A204.1 (cell line): ENCODE data around the gene GNG4.
"Not testable (repeated sequence)": the region's sequence is repeated elsewhere in the genome, so short reads cannot be mapped to it uniquely, and the experiment has no call there.

Experiments used
- FAIRE-seq: peaks from 2 replicates; lab custom pipeline; 2012; peaks lifted over from hg19 to GRCh38; lab: Jason Lieb, UNC

The GNG4 gene

DNA sequence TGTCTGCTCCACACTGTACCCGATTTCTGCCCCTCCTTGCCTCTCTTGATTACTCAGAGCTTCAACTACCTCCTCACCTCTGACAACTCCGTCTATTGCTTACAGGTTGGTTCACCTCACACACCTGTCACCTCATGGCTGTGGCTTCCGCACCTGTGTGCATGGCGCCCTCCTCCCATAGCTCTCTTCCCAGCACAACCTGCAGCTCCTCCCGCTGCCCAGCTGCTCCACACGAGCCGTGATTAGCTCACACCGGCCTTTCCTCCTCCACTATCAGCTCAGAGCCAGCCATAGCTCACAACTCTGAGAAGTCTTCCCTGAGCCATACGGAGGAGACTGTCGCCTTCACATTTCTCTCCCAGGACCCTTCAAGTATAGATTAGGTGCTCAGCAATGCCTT is 67.5 kb downstream of the GNG4 start:
- FAIRE-seq = no peak

DNA sequence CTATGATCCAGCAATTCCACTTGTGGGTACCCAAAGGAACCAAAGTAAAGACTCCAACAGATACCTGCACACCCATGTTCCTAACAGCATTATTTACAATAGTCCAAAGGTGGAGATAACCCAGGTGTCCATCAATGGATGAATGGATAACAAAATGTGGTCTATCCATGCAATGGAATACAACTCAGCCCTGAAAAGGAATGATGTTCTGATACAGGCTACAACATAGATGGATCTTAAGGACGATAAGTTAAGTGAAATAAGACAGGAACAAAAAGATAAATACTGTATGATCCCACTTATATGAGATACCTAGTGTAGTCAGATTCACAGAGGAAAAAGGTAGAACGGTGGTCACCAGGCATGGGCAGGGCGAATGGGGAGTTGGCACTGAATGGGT is 69.7 kb downstream of the GNG4 start:
- no peak for FAIRE-seq

DNA sequence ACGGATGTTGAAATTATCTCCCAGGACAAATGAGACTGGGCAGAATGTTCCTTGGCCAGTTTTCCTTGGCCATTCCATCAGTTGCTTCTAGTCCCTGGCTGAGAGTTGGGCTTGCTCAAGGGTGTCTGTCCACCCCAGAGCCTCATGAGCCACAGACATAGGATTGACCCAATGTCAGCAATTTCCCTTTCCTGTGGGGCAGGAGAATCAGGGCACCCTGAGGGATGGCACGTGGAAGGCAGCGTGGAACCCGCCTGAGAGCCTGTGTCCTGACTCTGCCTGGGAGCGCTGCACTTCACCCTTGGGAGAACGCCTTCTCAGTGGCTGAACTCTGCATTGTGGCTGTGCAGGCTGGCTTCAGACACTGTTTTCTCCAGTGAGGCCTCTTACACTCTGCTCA is 74.0 kb downstream of the GNG4 start:
- no peak for FAIRE-seq

DNA sequence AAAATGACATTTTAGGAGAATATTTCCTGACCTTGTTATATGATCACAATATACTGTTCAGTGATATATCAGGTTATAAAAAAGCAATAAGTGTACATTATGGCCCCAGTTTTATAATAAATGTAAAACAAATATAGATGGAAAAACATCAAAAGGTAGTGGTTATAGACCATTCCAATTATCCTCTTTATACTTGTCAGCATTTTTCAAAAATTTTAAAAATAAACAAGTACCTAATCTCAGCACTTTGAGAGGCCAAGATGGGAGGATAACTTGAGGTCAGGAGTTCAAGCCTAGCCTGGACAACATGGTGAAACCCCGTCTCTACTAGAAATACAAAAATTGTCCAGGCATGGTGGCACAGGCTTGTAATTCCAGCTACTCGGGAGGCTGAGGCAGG is 75.7 kb downstream of the GNG4 start:
- no peak for FAIRE-seq

DNA sequence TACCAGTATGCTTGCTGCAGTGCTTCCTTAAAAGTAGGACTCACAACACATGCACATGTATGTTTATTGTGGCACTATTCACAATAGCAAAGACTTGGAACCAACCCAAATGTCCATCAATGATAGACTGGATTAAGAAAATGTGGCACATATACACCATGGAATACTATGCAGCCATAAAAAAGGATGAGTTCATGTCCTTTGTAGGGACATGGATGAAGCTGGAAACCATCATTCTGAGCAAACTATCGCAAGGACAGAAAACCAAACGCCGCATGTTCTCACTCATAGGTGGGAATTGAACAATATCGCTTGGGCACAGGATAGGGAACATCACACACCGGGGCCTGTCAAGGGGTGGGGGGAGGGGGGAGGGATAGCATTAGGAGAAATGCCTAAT is 76.6 kb downstream of the GNG4 start:
- not testable (repeated sequence) for FAIRE-seq

DNA sequence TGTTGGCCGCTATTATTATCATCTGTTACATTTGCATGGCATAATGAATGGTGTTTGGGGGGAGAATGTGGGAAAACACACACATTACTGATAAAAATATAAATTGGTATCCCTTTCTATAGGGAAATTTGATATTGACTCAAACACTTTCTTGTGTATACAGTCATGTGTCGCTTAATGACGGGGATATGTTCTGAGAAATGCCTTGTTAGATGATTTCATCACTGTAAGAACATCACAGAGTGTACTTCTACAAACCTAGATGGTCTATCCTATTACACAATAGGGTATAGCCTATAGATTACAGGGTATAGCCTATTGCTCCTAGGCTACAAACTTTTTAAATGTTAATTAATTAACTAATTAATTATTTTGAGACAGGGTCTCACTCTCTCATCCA is 78.1 kb downstream of the GNG4 start:
- no peak for FAIRE-seq

DNA sequence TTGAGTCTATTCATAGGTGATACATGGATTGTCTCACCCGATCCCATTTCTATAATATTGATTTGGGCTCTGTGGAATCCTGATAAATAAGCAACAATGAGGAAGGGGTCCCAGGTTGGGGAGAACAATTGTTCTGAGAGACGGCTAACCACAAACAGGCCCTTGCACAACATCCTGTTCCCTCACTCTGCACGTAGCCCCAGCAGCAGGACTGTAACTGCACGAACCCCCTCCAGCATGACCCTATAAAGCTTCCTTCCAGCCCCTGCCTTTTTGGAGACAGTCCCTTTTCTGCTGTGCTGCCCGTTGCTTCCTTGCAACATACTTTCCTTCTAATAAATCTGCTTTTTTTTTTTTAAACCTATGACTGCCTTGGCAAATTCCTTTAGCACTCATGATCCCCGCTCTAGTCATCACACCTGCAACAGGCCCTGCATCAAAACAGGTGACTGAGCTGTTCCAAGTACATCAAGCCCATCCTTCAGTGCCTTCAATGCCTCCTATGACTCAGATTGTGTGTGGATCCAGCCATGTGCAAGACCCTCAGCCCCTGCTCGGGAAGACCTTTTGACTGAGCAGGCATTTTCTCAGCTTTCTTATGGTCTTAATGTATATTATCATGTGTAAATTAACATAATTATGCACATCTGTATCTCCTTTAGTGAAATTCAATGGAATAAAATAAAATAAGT is 81.6 kb downstream of the GNG4 start:
- FAIRE-seq = no peak

DNA sequence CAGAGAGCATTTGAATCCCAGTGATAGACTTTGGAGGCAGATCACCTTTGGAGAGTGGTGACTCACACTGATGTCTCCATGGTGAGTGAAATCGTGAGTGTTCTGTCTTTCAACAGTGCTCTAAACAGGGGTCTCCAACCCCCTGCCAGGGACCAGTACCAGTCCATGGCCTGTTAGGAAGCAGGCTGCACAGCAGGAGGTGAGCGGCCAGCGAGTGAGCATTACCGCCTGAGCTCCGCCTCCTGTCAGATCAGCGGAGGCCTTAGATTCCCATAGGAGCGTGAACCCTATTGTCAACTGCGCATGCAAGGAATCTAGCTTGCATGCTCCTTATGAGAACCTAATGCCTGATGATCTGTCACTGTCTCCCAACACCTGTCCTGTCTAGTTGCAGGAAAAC is 83.5 kb downstream of the GNG4 start:
- no peak for FAIRE-seq

DNA sequence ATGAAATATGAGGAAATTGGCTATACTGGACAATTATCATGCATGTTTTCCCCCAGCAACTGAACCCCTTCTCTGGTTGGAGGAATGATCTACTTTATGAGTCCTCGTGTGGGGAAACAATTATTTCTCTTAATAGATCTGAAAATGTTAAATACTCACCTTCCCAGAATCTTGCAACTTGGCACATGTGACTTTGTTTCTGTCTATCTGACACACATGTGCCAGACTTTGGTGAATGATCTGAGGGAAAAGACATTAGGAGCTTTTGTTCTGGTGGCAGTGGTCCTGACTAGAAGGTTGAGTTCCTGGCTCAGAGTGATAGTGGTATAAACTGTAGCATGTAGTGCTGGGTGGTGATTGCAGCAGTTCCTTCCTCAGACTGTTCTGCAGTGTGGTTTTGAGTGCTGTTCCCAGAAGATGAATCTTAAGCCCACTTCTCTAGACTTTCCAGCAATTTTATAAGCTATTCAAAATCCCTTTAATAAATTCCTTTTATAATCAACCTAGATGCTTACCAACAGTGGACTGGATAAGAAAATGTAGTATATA is 86.0 kb downstream of the GNG4 start:
- FAIRE-seq = no peak

DNA sequence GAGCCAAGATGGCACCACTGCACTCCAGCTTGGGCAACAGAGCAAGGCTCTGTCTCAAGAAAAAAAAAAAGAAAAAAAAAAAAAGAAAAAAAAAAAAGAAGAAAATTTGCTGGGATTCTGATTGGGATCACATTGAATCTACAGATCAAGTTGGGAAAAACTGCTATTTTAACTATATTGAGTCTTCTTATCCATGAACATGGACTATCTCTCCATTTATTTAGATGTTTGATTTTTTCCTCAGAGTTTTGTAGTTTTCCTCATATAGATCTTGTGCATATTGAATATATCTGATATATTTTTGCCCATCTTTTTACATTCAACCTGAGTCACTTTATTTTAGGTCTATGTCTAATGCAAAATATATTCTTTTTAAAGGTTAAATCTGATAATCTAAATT is 87.0 kb downstream of the GNG4 start:
- FAIRE-seq = no peak

DNA sequence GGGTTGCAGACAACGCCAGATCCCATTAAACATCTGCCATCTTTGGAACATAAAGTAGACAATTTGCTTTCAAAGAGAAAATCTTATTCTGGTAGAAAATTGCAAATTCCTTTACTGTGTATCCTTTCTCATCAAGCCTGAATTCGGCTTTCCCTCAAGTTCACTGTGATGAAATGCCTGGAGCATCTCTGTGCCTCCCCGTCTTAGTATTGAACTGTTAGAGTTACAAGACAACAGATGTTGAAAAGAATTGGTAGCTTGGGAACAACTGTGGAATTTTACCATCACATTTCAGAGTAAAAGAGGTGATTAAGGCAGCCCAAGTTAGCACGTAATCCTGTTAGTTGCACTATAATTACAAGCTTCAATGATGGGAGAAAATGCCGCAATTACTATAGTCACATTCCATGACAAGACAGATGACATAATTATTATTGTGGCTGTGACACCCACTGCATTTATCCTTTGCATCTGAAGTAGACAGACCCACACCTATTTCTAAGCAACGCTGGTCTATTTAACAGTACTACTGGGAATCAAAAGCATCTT is 90.9 kb downstream of the GNG4 start:
- FAIRE-seq = no peak

DNA sequence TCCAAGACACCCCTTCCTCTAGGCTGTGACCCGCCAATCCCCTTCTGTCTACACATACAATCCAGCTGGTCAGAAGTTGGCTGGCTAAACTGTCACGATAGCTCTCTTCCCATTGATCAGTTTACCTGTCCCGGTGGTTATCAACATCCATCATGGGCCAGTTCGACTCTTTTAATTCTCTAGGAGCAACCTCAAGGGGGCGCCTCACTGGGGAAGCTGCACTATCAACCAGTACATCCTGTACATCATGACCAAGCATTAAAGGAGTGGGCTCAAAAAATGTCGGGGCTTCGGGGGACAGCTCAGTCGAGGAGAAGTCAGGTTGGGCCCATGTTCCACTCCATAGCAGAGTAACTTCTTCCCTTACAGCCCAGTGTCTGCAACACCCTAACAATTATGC is 92.1 kb downstream of the GNG4 start:
- no peak for FAIRE-seq

DNA sequence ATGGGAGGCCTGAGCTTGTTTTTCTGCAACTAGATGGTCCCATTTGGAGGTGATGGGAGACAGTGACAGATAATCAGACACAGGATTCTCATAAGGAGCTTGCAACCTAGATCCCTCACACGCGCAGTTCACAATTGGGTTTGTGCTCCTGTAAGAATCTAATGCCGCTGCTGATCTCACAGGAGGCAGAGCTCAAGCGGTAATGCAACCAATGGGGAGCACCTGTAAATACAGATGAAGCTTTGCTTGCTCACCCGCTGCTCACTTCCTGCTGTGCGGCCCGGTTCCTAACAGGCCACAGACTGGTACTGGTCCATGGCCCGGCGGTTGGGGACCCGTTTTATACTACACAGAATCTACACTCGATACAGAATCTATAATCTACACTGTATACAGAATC is 92.8 kb downstream of the GNG4 start:
- FAIRE-seq = no peak

DNA sequence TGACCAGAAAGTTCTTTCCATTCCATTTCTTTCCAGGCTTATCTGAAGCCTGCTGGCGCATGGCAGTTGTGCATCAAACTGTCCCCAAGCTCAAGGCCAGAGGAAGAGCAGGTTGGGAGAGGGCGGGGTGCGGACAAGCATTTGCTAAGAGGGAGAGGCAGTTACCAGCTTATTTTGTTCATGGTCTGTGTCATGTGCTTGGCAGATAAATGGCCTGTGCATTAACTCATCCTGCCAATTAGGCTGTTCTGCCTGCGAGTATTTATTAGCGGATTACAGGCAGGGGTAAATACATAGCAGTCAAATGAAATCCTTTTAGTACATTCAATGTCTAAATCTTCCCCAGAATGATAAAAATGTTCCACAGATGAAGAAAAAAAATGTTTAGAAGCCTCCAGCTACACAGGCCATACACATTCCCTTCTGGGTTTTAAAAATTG is 96.5 kb downstream of the GNG4 start:
- FAIRE-seq = no peak

DNA sequence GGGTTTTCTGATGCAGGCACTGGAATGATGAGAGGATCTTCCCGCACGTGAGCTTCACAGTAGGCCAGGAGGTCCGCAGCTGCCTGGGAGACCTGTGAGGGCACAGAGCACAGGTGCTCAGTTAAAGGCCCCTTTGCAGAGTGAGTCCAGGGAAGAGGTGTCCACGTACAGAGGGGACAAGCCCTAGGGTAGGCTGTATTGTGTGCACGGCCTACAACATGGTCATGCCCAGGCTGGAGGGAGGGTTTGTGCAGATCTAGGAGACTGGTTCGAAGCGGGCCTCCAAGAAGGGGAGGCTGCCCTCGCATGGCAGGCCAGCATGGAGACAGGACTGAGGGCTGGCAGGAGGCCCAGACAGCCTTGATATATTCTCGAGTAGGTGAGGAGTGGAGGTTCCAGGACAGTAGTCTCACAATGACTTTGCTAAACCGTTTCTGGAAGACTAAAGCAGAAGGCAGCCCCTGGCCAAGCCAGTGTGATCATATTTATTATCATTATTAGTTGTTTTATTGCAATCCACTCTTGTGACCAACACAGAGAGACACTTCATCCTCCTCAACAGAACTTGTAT is 97.4 kb downstream of the GNG4 start:
- no peak for FAIRE-seq

DNA sequence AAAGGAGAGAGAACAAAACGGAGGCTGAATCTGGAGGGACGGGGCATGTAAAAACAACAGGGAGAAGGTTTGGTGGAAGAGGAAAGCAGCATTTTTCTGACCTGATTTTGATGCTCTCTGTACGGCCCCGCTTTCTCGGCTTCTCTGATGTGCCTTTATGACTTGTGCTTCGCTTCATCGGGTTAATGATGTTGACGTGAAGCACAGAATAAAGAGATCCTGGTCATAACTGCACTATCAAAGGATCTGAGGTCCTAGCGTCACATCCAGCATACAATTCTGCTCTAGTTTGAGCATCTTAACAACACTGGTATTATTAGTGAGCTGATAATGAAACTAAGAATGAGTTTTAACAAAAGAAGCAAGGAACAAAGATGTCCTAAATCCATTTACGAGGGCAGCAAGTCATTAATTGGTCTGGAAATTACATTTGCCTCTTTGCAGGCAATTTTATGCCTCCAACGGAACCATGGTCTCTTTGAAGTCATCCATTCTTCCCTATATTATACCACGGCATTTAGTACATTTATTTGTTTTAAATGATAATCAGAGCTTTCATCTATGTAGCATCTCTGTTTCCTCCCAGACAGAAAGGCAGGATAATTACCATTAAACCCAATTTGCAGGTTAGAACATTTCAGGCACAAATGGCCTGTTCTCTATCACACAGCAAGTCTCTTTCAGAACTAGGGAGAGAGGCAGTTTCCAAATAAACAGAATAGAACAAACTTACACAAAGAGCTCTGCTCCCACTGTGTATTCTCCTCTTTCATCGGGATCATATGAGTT is 100.0 kb downstream of the GNG4 start:
- no peak for FAIRE-seq

DNA sequence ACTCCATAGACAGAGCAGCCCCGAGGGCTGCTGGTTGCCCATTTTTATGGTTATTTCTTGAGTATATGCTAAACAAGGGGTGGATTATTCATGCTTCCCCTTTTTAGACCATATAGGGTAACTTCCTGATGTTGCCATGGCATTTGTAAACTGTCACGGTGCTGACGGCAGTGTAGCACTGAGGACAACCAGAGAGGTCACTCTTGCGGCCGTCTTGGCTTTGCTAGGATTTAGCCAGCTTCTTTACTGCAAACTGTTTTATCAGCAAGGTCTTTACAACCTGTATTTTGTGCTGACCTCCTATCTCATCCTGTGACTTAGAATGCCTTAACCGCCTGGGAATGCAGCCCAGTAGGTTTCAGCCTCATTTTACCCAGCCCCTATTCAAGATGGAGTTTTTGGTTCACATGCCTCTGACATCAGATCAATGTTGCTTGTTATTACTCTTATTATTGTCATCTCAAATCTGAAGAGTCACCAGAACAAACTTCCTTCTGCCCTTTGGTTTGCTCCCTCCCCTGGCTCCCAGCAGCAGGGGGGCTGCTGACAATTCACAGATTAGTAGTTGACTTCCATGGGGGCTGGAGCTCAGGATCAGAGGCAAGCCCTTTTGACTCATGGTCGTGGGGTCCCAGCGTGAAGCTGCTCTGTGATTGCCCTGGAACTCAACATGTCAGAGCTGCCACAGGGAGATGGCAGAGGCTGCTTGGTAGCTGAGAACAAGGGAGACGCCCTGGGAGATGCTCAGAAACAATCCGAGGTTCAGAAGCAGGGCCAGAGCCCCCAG is 103.0 kb downstream of the GNG4 start:
- FAIRE-seq = not testable (repeated sequence)

DNA sequence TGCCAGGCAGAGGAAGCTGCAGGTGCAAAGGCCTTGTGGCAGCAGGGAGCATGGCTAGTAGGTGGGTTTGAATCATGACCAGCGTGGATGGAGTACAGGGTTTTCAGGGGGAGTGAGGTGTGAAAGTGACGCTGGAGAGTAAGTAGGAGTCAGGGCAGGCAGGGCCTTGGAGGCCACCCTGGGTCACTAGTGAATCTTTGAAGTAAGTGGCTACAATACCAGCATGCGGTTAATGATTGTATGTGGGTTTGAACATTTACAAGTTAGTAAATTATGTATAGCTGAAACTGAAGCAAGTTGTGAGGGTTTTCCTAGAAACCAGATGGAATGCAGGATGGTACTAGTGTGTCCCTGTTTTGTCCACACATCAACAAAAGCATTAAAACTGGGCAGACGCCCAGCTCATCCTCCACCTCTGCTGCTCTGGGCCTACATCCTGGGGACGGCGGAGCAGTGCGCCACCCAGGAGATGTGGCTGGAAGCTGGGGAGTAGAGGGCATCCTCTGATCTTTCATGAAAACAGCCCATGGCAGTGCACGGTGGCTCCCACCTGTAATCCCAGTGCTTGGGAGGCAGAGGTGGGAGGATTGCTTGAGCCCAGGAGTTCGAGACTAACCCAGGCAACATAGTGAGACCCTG is 104.2 kb downstream of the GNG4 start:
- no peak for FAIRE-seq

DNA sequence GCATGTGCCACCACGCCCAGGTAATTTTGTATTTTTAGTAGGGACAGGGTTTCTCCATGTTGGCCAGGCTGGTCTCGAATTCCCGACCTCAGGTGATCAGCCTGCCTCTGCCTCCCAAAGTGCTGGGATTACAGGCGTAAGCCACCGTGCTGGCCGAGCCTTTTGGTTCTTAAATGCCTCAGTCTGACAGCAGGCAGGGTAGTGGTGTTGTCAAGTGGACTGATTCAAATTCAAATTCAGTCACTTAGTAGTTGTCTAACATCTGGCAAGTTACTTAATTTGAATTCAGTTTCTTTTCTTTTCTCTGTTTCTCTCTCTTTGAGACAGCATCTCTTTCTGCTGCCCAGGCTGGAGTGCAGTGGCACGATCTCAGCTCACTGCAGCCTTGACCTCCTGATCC is 106.7 kb downstream of the GNG4 start:
- FAIRE-seq = not testable (repeated sequence)

DNA sequence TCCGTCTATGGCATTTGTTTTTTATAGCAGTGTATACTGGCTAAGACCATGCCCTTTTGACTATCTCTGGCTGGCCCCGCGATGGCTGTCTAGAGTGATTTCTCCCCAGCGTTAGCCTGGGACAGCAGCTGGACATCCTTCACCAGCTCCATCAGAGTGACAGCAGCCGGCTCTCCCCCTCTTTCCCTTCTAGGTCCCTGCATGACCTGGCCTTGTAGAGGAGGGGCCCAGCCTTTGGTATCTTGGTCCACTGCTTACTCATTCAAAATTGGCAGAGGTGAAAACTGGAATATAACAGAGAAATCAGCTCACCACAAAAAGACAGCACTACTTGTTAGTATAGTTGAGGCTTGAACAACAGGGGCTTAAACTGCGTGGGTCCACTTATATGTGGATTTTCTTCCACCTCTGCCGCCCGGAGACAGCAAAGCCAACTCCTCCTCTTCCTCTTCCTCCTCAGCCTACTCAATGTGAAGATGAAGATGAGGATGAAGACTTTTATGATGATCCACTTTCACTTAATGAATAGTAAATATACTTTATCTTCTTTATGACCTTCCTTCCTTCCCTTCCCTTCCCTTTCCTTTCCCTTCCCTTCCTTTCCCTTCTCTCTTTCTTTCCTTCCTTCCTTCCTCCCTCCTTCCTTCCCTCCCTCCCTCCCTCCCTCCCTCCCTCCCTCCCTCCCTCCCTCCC is 116.0 kb downstream of the GNG4 start:
- FAIRE-seq = no peak

DNA sequence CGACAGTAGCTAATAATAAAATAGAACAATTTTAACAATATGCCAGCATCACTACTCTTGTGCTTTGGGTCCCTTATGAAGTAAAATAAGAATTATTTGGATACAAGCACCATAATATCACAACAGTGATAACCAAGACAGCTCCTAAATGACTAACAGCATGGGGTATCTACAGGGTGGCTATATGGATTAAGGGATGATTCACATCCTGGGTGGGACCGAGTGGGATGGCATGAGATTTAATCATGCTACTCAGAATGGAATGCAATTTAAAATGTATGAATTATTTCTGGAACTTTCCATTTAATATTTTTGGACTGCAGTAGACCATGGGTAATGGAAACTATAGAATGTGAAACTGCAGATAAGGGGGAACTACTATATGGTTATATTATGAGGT is 117.2 kb downstream of the GNG4 start:
- FAIRE-seq = no peak
